ENCODE results near the gene IFT27.

The IFT27 gene

GRCh38 chr22:36776722-36777121 lies 803 bp upstream of the IFT27 start:
- no peaks in the 10 kb centered on the region for H3K36me3 ChIP-seq (ENCODE audit: control insufficient read depth, low read length)
- H3K9me3 ChIP-seq (ENCODE audit: control insufficient read depth, insufficient read depth, low read length) = no peaks in the 10 kb centered on the region
- H3K27ac ChIP-seq (ENCODE audit: low read depth, low read length) = no peak overlapping the region
- H3K4me3 ChIP-seq (ENCODE audit: low read length) = peak overlapping the region; percentile 85
- no peaks in the 10 kb centered on the region for H3F3A ChIP-seq (ENCODE audit: control insufficient read depth, insufficient read depth)
- H3K27me3 ChIP-seq (ENCODE audit: control insufficient read depth, low read length) = no peaks in the 10 kb centered on the region
- no peaks in the 10 kb centered on the region for H4K20me1 ChIP-seq (ENCODE audit: control insufficient read depth, insufficient read depth, low read depth, low read length)
- H3K4me1 ChIP-seq (ENCODE audit: control insufficient read depth, low read length) = peaks cover 18% of the 10 kb centered on the region
- H3K79me2 ChIP-seq (ENCODE audit: control insufficient read depth, low read length) = peaks cover 9% of the 10 kb centered on the region
- no peaks in the 10 kb centered on the region for H3K9me2 ChIP-seq (replicated peaks; ENCODE audit: control insufficient read depth, low read length)
- no peak for TF ChIP-seq EZH2phosphoT487 (IDR thresholded peaks at IDR 0.05; ENCODE audit: borderline replicate concordance, low read length)
- TF ChIP-seq, protein P1, sequence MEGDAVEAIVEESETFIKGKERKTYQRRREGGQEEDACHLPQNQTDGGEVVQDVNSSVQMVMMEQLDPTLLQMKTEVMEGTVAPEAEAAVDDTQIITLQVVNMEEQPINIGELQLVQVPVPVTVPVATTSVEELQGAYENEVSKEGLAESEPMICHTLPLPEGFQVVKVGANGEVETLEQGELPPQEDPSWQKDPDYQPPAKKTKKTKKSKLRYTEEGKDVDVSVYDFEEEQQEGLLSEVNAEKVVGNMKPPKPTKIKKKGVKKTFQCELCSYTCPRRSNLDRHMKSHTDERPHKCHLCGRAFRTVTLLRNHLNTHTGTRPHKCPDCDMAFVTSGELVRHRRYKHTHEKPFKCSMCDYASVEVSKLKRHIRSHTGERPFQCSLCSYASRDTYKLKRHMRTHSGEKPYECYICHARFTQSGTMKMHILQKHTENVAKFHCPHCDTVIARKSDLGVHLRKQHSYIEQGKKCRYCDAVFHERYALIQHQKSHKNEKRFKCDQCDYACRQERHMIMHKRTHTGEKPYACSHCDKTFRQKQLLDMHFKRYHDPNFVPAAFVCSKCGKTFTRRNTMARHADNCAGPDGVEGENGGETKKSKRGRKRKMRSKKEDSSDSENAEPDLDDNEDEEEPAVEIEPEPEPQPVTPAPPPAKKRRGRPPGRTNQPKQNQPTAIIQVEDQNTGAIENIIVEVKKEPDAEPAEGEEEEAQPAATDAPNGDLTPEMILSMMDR (IDR thresholded peaks at IDR 0.05; ENCODE audit: low read depth, low read length, poor library complexity, severe bottlenecking) = no peak
- H3K4me2 ChIP-seq (ENCODE audit: low read length) = peak overlapping the region; percentile 67

- H3K4me1 ChIP-seq (ENCODE audit: control insufficient read depth, low read length) = peaks cover 16% of the 10 kb centered on the region
- TF ChIP-seq, protein P1 (IDR thresholded peaks at IDR 0.05; ENCODE audit: low read depth, low read length, poor library complexity, severe bottlenecking) = no peak
- TF ChIP-seq EZH2phosphoT487 (IDR thresholded peaks at IDR 0.05; ENCODE audit: borderline replicate concordance, low read length) = no peak
- H3K79me2 ChIP-seq (ENCODE audit: control insufficient read depth, low read length) = peaks cover 9% of the 10 kb centered on the region
- no peak overlapping the region for H3K27ac ChIP-seq (ENCODE audit: low read depth, low read length)
- H3F3A ChIP-seq (ENCODE audit: control insufficient read depth, insufficient read depth) = no peaks in the 10 kb centered on the region
- no peaks in the 10 kb centered on the region for H3K9me2 ChIP-seq (replicated peaks; ENCODE audit: control insufficient read depth, low read length)
- H4K20me1 ChIP-seq (ENCODE audit: control insufficient read depth, insufficient read depth, low read depth, low read length) = no peaks in the 10 kb centered on the region
- no peaks in the 10 kb centered on the region for H3K36me3 ChIP-seq (ENCODE audit: control insufficient read depth, low read length)
- peak overlapping the region; percentile 85 for H3K4me3 ChIP-seq (ENCODE audit: low read length)
- H3K9me3 ChIP-seq (ENCODE audit: control insufficient read depth, insufficient read depth, low read length) = no peaks in the 10 kb centered on the region
- H3K27me3 ChIP-seq (ENCODE audit: control insufficient read depth, low read length) = no peaks in the 10 kb centered on the region
- H3K4me2 ChIP-seq (ENCODE audit: low read length) = peak overlapping the region; percentile 72
Measured at GRCh38 chr22:36775586-36775963, 344 bp downstream of the IFT27 start.

DNA sequence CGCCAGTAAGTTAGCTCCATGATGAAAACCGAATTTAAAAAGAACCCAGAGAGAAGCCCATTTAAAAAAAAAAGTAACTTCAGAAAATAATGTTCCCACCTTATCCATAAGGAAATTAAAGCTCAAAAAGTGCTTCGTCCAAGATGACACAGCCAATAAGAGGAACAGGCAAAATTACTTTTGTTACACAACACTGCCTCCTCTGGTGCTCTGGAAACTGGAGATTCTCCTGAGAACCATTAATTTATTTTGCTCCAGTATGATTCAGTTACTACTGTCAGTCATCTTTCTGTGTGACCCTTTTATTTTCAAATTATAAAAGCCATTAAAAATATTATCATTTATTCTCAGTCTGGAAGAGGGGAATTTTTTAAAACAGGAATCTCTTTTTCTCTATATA lies 2.0 kb downstream of the IFT27 start:
- TF ChIP-seq, protein P1 (IDR thresholded peaks at IDR 0.05; ENCODE audit: low read depth, low read length, poor library complexity, severe bottlenecking) = peak; percentile 23
- TF ChIP-seq EZH2phosphoT487 (IDR thresholded peaks at IDR 0.05; ENCODE audit: borderline replicate concordance, low read length) = no peak
- Histone ChIP-seq H3K36me3 (ENCODE audit: control insufficient read depth, low read length) (no peaks in the 10 kb centered on the region), H4K20me1 (ENCODE audit: control insufficient read depth, insufficient read depth, low read depth, low read length) (no peaks in the 10 kb centered on the region), H3K4me2 (ENCODE audit: low read length) (no peak overlapping the region), H3F3A (ENCODE audit: control insufficient read depth, insufficient read depth) (no peaks in the 10 kb centered on the region), H3K27ac (ENCODE audit: low read depth, low read length) (no peak overlapping the region), H3K9me3 (ENCODE audit: control insufficient read depth, insufficient read depth, low read length) (no peaks in the 10 kb centered on the region), H3K27me3 (ENCODE audit: control insufficient read depth, low read length) (no peaks in the 10 kb centered on the region), H3K9me2 (replicated peaks; ENCODE audit: control insufficient read depth, low read length) (no peaks in the 10 kb centered on the region), H3K4me1 (ENCODE audit: control insufficient read depth, low read length) (peaks cover 16% of the 10 kb centered on the region), H3K79me2 (ENCODE audit: control insufficient read depth, low read length) (peaks cover 9% of the 10 kb centered on the region), H3K4me3 (ENCODE audit: low read length) (no peak overlapping the region)

Measured in DOHH2 (cell line).